RKO (cell line): ENCODE measurements around the gene B4GALT7.
"Not testable (repeated sequence)": the region's sequence is repeated elsewhere in the genome, so short reads cannot be mapped to it uniquely, and the experiment has no call there.

ENCODE experiments used
- DNase-seq: peaks from one replicate; pipeline ENCODE4 v3.0.0-alpha.2; 2016; ENCODE audit warnings: low spot score

Gene B4GALT7

GRCh38 chr5:177609076-177610059, 9.4 kb downstream of the B4GALT7 start:
- no peak for DNase-seq

- no peak for DNase-seq
These were observed 10.3 kb downstream of the B4GALT7 start for GRCh38 chr5:177610131-177610769.

- DNase-seq = no peak
These were observed 11.0 kb downstream of the B4GALT7 start for GRCh38 chr5:177610770-177611445.

GRCh38 chr5:177611446-177612214, 11.7 kb downstream of the B4GALT7 start:
- DNase-seq = no peak

GRCh38 chr5:177612215-177612673, 12.3 kb downstream of the B4GALT7 start:
- DNase-seq = no peak

- no peak for DNase-seq
These were observed 20.6 kb downstream of the B4GALT7 start for GRCh38 chr5:177620560-177620959.

- not testable (repeated sequence) for DNase-seq
These were observed 24.2 kb downstream of the B4GALT7 start for GRCh38 chr5:177624172-177624571.

- not testable (repeated sequence) for DNase-seq
These were observed 30.3 kb downstream of the B4GALT7 start for GRCh38 chr5:177630186-177630585.

GRCh38 chr5:177634912-177635311, 35.0 kb downstream of the B4GALT7 start:
- DNase-seq = not testable (repeated sequence)

GRCh38 chr5:177645462-177645861, 45.5 kb downstream of the B4GALT7 start:
- DNase-seq = not testable (repeated sequence)

- DNase-seq = not testable (repeated sequence)
These were observed 51.3 kb downstream of the B4GALT7 start for GRCh38 chr5:177651235-177651634.

- not testable (repeated sequence) for DNase-seq
These were observed 57.9 kb downstream of the B4GALT7 start for GRCh38 chr5:177657846-177658245.

- not testable (repeated sequence) for DNase-seq
These were observed 58.6 kb downstream of the B4GALT7 start for GRCh38 chr5:177658542-177658941.
